Measurements from ENCODE around the gene ERICH6.

ERICH6 gene

GRCh38 chr3:150736903-150737832, 33.4 kb upstream of the ERICH6 start:
- DNase-seq (ENCODE audit: low read depth), result peak; percentile 66

DNA sequence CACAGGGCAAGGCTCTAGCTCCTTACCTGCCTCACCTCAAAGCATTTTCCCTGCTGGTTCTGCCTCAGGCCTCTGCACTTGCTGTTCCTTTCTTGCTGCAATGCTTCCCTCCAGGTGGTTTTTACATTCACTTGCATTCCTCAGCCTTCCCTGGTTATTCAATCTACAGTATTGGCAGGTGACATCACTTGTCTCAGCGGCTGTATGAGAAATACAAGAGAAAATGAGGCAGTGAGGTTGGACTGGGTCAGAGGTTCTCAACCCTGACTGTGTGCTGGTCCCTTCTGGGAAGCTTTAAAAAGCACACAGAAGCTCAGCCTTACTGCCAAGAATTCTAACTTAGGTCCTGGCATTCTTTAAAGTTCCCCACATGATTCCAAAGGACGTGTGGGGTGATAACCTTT, 32.6 kb upstream of the ERICH6 start:
- no peak for DNase-seq (ENCODE audit: low read depth)

- no peak for DNase-seq (ENCODE audit: low read depth)
Measured at GRCh38 chr3:150734795-150735119, 31.0 kb upstream of the ERICH6 start.

GRCh38 chr3:150733936-150734794, 30.4 kb upstream of the ERICH6 start:
- no peak for DNase-seq (ENCODE audit: low read depth)

DNA sequence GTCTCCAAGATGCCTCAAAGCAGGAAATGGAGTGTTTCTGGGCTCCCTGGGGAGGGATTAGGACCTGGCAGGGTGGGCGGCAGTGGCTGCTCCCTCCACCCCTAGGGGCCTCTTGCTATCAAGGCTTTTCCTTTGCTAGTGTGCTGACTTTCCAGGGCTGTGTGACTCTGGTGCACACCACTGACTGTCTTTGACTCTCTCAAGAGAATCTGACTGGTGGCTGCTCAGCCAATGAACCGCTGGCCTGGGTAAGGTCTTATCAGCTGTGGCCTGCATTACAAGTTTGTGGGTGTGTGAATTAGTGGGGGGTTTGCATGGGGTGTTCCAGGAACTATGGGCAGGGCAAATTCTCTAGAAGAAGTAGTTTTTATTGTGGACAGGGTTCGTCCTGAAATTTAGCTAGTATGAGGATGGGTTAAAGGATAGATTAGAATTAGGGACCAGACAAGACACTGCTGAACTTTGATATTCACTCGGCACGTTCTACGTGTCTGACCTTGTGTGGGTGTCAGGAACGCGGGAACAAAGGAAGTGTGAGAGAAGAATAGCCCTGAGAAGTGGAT, 29.7 kb upstream of the ERICH6 start:
- DNase-seq (ENCODE audit: low read depth), result no peak

- no peak for DNase-seq (ENCODE audit: low read depth)
Measured at GRCh38 chr3:150729682-150730360, 26.1 kb upstream of the ERICH6 start.

DNA sequence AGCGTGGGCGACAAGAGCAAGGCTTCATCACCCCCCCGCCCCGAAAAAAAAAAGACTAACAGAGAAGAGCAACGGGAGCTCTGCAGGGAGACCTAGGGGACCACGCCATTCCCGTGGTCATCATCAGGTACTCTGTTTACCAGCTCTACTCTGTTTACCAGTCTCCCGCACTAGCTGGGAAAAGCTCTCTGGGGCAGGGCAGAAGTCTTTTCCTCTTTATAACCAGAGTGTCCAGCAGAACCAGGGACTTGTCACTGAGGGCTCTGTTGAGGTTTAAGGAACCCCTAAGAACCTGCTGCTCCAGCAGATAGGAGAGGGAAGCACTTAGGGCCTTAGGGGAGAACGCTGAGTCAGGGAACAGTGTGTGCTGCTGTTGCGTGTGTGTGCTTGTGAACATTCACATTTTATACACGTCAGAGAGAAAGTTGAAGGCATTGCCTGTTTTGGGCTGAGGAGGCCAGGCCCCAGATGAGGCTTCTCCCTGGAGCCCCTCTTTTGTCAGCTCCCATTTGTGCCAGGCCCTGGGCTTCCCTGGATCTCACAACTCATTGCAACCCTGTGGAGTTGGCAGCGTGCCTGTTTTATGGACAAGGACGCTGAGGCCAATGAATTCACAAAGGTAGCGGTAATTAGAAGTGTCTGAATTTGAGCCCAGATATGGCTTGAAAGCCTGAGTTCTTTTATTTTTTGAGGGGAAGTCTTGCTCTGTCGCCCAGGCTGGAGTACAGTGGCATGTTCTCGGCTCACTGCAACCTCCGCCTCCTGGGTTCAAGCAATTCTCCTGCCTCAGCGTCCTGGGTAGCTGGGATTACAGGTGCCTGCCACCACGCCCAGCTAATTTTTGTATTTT, 24.2 kb upstream of the ERICH6 start:
- DNase-seq (ENCODE audit: low read depth), result no peak

GRCh38 chr3:150725548-150725947, 21.8 kb upstream of the ERICH6 start:
- no peak for DNase-seq (ENCODE audit: low read depth)

DNA sequence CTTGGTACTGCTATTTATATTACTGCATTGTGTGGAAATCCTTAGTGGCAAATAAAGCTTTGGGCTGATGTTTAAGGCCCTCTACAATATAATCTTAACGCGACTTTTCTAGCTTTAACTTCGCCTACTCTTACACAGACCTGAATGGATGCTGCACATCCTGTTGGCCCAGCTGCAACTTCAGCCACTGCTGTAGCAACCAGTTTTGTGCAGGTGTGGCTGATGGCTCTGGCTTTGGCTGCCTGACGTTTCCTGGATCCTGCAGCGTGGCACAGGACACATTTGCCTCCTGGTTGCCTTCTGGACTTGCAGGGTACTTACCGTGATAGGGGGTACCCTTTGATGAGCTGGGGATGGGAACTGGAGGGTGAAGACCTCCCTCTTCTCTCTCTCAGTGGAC, 20.2 kb upstream of the ERICH6 start:
- no peak for DNase-seq (ENCODE audit: low read depth)

DNA sequence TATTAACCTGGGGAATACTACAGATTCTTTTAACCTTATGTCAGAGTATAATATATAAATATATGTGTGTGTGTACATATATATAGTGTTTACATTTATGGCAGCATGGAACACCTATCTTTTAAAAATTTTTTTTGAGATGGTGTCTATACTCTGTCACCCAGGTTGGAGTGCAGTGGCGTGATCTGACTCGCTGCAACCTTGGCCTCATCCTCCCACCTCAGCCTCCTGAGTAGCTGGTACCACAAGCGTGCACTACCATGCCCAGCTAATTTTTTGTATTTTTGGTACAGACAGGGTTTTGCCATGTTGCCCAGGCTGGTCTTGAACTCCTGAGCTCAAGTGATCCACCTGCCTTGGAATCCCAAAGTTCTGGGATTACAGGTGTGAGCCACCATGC, 18.5 kb upstream of the ERICH6 start:
- DNase-seq (ENCODE audit: low read depth), result no peak

- DNase-seq (ENCODE audit: low read depth), result peak; percentile 55
Measured at GRCh38 chr3:150721285-150722130, 17.8 kb upstream of the ERICH6 start.

DNA sequence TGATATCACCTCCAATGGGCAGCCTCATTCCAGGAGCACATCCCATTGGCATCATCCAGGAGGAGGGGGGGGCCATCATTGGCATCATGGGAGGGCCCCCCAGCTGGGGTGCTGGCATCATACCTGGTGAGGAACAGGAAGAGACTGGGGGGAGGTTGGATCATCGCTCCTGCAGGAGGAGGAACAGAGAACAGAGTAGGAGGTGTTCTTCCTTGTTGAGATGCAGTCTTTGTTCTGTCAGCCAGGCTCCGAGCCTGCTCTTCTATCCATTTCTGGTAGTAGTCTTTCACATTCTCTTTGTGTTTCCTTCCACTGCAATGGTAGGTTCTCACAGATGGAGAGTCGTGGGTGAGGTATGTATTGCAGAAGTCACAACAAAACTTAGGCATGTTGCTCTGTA, 16.7 kb upstream of the ERICH6 start:
- no peak for DNase-seq (ENCODE audit: low read depth)

DNA sequence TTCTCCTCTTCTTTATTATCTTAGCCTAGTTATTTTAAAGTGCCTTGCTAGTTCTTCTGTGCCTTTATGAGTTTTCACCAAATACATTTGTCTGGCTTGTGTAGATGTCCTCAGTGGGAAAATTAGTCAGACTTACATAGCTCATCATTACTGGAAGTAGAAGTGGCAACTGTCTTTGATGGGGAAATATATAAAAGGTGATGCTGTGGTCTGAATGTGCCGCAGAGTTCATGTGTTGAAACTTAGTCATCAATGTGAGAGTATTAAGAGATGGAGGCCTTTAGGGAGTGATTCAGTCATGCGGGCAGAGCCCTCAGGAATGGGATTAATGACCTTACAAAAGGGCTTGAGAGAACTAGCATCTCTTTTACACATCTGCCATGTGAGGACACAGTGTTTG, 6.4 kb upstream of the ERICH6 start:
- DNase-seq (ENCODE audit: low read depth), result no peak

DNA sequence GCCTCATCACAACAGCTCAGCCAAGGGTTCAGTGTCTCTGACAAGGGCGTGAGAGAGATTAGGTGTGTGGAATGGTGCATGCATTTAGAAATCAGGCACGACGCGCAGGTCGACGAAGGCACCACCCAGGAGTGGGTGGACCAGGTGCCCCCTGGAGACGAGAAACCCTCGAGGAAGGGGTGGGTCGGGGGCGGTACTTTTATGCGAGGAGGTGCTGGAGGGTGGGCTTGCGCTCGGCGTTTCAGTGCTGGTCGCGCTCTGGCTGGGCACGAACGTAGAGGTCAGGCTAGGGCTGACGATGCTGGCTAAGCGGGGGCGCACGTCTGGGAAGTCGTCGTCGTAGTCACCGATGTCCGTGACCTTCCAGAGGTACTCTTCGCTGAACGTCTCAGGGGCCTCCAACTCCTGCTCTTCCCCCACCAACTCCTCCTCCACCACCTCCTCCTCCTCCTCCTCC, 393 bp downstream of the ERICH6 start:
- no peak for DNase-seq (ENCODE audit: low read depth)

GRCh38 chr3:150699068-150699639, 4.6 kb downstream of the ERICH6 start:
- DNase-seq (ENCODE audit: low read depth), result no peak

GRCh38 chr3:150697646-150698045, 6.1 kb downstream of the ERICH6 start:
- DNase-seq (ENCODE audit: low read depth), result no peak

- DNase-seq (ENCODE audit: low read depth), result no peak
Measured at GRCh38 chr3:150691414-150692040, 12.2 kb downstream of the ERICH6 start.

- DNase-seq (ENCODE audit: low read depth), result no peak
Measured at GRCh38 chr3:150687613-150688012, 16.1 kb downstream of the ERICH6 start.

DNA sequence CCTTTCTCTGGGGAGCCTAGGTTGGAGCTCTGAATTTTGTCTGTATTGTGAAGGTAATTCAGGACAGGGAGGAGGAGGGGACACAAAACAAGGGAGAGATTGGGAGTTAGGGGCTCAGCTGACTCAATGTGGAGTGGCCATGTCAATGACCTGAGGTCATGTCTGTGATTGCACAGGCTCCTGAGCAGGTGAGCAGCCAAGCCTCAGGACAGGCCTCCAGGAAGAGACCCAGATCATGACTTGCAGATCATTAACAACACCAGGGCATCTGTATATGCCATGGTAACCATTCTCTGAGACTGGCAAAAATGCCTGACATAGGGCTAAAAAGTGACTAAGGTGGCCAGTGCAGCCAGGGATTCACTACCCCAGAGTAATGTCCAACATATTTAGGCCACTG, 20.9 kb downstream of the ERICH6 start:
- no peak for DNase-seq (ENCODE audit: low read depth)

All from fibroblast of gingiva (primary cell).